ENCODE results near the gene LYPD6B. TPM values are rescaled to one million over a fixed set of nuclear protein-coding genes. Genes with fewer than 3 reads are reported as not detected.

LYPD6B gene
- total and polyA plus RNA-seq, 2 experiments from 2014 or later = 16.8 to 26.0 TPM

GRCh38 chr2:149080099-149080498 lies 41.6 kb downstream of the LYPD6B start:
- Histone ChIP-seq H3K9me2 (replicated peaks; ENCODE audit: insufficient read depth) (no peaks in the 10 kb centered on the region), H4K20me1 (ENCODE audit: insufficient read depth, poor library complexity, severe bottlenecking) (no peaks in the 10 kb centered on the region), H2AFZ (no peak overlapping the region), H3K4me2 (no peak overlapping the region), H3K9me3 (ENCODE audit: low read depth) (no peaks in the 10 kb centered on the region), H3K27me3 (no peaks in the 10 kb centered on the region), H3K36me3 (replicated peaks; ENCODE audit: insufficient read depth, low read depth) (no peaks in the 10 kb centered on the region), H3K27ac (no peak overlapping the region), H3K4me3 (no peak overlapping the region), H3K4me1 (ENCODE audit: insufficient read depth) (peaks cover 30% of the 10 kb centered on the region), H3K79me2 (no peaks in the 10 kb centered on the region)
- DNase-seq (ENCODE audit: low spot score) = no peak
- WGBS (ENCODE audit: low lambda C conversion rate, missing lambda C conversion rate) = 72% methylated on average over 3 of the region's 3 CpGs
- no peak for TF ChIP-seq EZH2 (IDR thresholded peaks at IDR 0.05; ENCODE audit: borderline replicate concordance)
- no peak for TF ChIP-seq CTCF (IDR thresholded peaks at IDR 0.05; ENCODE audit: poor library complexity)
- no peak for TF ChIP-seq EZH2phosphoT487 (IDR thresholded peaks at IDR 0.05; ENCODE audit: low read depth, severe bottlenecking, unreplicated experiment)

GRCh38 chr2:149080971-149081370 lies 42.5 kb downstream of the LYPD6B start:
- Histone ChIP-seq H4K20me1 (ENCODE audit: insufficient read depth, poor library complexity, severe bottlenecking) (no peaks in the 10 kb centered on the region), H3K9me3 (ENCODE audit: low read depth) (no peaks in the 10 kb centered on the region), H3K79me2 (no peaks in the 10 kb centered on the region), H3K9me2 (replicated peaks; ENCODE audit: insufficient read depth) (no peaks in the 10 kb centered on the region), H3K27ac (no peak overlapping the region), H2AFZ (no peak overlapping the region), H3K4me2 (no peak overlapping the region), H3K4me3 (no peak overlapping the region), H3K36me3 (replicated peaks; ENCODE audit: insufficient read depth, low read depth) (no peaks in the 10 kb centered on the region), H3K27me3 (no peaks in the 10 kb centered on the region), H3K4me1 (ENCODE audit: insufficient read depth) (peaks cover 21% of the 10 kb centered on the region)
- 56% methylated on average over 1 of the region's 1 CpG for WGBS (ENCODE audit: low lambda C conversion rate, missing lambda C conversion rate)
- no peak for DNase-seq (ENCODE audit: low spot score)
- no peak for TF ChIP-seq EZH2 (IDR thresholded peaks at IDR 0.05; ENCODE audit: borderline replicate concordance)
- TF ChIP-seq CTCF (IDR thresholded peaks at IDR 0.05; ENCODE audit: poor library complexity) = no peak
- no peak for TF ChIP-seq EZH2phosphoT487 (IDR thresholded peaks at IDR 0.05; ENCODE audit: low read depth, severe bottlenecking, unreplicated experiment)

GRCh38 chr2:149082079-149082478 lies 43.6 kb downstream of the LYPD6B start:
- Histone ChIP-seq H2AFZ (peak overlapping the region; percentile 26), H3K79me2 (no peaks in the 10 kb centered on the region), H3K4me1 (ENCODE audit: insufficient read depth) (peaks cover 16% of the 10 kb centered on the region), H3K4me3 (no peak overlapping the region), H3K27ac (no peak overlapping the region), H3K36me3 (replicated peaks; ENCODE audit: insufficient read depth, low read depth) (no peaks in the 10 kb centered on the region), H4K20me1 (ENCODE audit: insufficient read depth, poor library complexity, severe bottlenecking) (no peaks in the 10 kb centered on the region), H3K9me3 (ENCODE audit: low read depth) (no peaks in the 10 kb centered on the region), H3K9me2 (replicated peaks; ENCODE audit: insufficient read depth) (no peaks in the 10 kb centered on the region), H3K4me2 (no peak overlapping the region), H3K27me3 (no peaks in the 10 kb centered on the region)
- TF ChIP-seq EZH2phosphoT487 (IDR thresholded peaks at IDR 0.05; ENCODE audit: low read depth, severe bottlenecking, unreplicated experiment) (no peak), EZH2 (IDR thresholded peaks at IDR 0.05; ENCODE audit: borderline replicate concordance) (no peak), CTCF (IDR thresholded peaks at IDR 0.05; ENCODE audit: poor library complexity) (no peak)
- DNase-seq (ENCODE audit: low spot score) = no peak
- 34% methylated on average over 3 of the region's 3 CpGs for WGBS (ENCODE audit: low lambda C conversion rate, missing lambda C conversion rate)

- TF ChIP-seq EZH2 (IDR thresholded peaks at IDR 0.05; ENCODE audit: borderline replicate concordance) (no peak), EZH2phosphoT487 (IDR thresholded peaks at IDR 0.05; ENCODE audit: low read depth, severe bottlenecking, unreplicated experiment) (no peak), CTCF (IDR thresholded peaks at IDR 0.05; ENCODE audit: poor library complexity) (no peak)
- H3K4me2 ChIP-seq = no peak overlapping the region
- no peaks in the 10 kb centered on the region for H3K9me2 ChIP-seq (replicated peaks; ENCODE audit: insufficient read depth)
- H2AFZ ChIP-seq = no peak overlapping the region
- no peak for DNase-seq (ENCODE audit: low spot score)
- WGBS (ENCODE audit: low lambda C conversion rate, missing lambda C conversion rate) = 61% methylated on average over 4 of the region's 4 CpGs
- no peaks in the 10 kb centered on the region for H3K36me3 ChIP-seq (replicated peaks; ENCODE audit: insufficient read depth, low read depth)
- no peak overlapping the region for H3K27ac ChIP-seq
- H3K9me3 ChIP-seq (ENCODE audit: low read depth) = no peaks in the 10 kb centered on the region
- H3K27me3 ChIP-seq = no peaks in the 10 kb centered on the region
- no peaks in the 10 kb centered on the region for H4K20me1 ChIP-seq (ENCODE audit: insufficient read depth, poor library complexity, severe bottlenecking)
- H3K79me2 ChIP-seq = no peaks in the 10 kb centered on the region
- no peak overlapping the region for H3K4me3 ChIP-seq
- H3K4me1 ChIP-seq (ENCODE audit: insufficient read depth) = peaks cover 10% of the 10 kb centered on the region
Measured at GRCh38 chr2:149082735-149083134, 44.2 kb downstream of the LYPD6B start.

Measured in hepatocyte (in vitro differentiated cells).